ENCODE results near the gene MSI2. TPM values are rescaled to one million over a fixed set of nuclear protein-coding genes. Genes with fewer than 3 reads are reported as not detected.

The MSI2 gene
- polyA plus RNA-seq, 1 of the 3 experiments (the other 2 are of a cell fraction) = 24.1 TPM

- CTCF ChIA-PET = interaction anchor here (1.4 to 1.5 kb wide), 3 partner anchors 20 to 133 kb away, joined by 3 to 5 read pairs (median 4); no protein-coding TSS in a partner anchor
These were observed 473.8 kb downstream of the MSI2 start for GRCh38 chr17:57730026-57730701.

GRCh38 chr17:57732062-57732461 lies 475.7 kb downstream of the MSI2 start:
- H3K9me2 ChIP-seq = no peaks in the 10 kb centered on the region
- no peak overlapping the region for H3K9ac ChIP-seq
- ChIA-PET POLR2A (no interaction called here), CTCF (interaction anchor here (1.1 to 1.5 kb wide), 4 partner anchors 16 to 61 kb away, joined by 3 to 5 read pairs (median 4); no protein-coding TSS in a partner anchor)
- H4K20me1 ChIP-seq (ENCODE audit: insufficient read depth) = no peaks in the 10 kb centered on the region
- H3K4me1 ChIP-seq (ENCODE audit: control insufficient read depth in 1 of 2, insufficient read depth in 2 of 2, low read depth in 1 of 2, low read length in 1 of 2) = peaks cover 0 to 12% of the 10 kb centered on the region in 2 experiments; a peak in 1 of 4 replicates
- H3F3A ChIP-seq (replicated peaks; ENCODE audit: insufficient read depth) = no peaks in the 10 kb centered on the region
- H2AFZ ChIP-seq (ENCODE audit: low read depth) = no peak overlapping the region
- no peak for DNase-seq
- H3K4me2 ChIP-seq = no peak overlapping the region
- no peaks in the 10 kb centered on the region for H3K79me2 ChIP-seq (ENCODE audit: insufficient read depth)
- H3K27me3 ChIP-seq (ENCODE audit: insufficient read depth) = peaks cover 24% of the 10 kb centered on the region; the same call in 1 of the 2 replicates
- no peak overlapping the region for H3K4me3 ChIP-seq (ENCODE audit: low read depth in 2 of 2, low read length in 1 of 2)
- TF ChIP-seq RAD21 (IDR thresholded peaks at IDR 0.05; ENCODE audit: low read length) (no peak), CHD2 (IDR thresholded peaks at IDR 0.05; ENCODE audit: low read length, partially characterized antibody) (no peak), MAX (IDR thresholded peaks at IDR 0.05; ENCODE audit: low read depth) (no peak)
- H3K27ac ChIP-seq (ENCODE audit: low read depth in 2 of 2, low read length in 1 of 2) = no peak overlapping the region
- no peaks in the 10 kb centered on the region for H3K36me3 ChIP-seq (replicated peaks in 1 of 2; ENCODE audit: control insufficient read depth in 1 of 2, insufficient read depth in 2 of 2, low read length in 1 of 2)
- no peaks in the 10 kb centered on the region for H3K9me3 ChIP-seq
- WGBS (ENCODE audit: low lambda C conversion rate) = 65% methylated on average over 3 of the region's 3 CpGs

More at GRCh38 chr17:57730026-57730701, 473.8 kb downstream of the MSI2 start:
- no peaks in the 10 kb centered on the region for H3K9me3 ChIP-seq
- H3K9me2 ChIP-seq = no peaks in the 10 kb centered on the region
- POLR2A ChIA-PET = no interaction called here
- H3K79me2 ChIP-seq (ENCODE audit: insufficient read depth) = no peaks in the 10 kb centered on the region
- H3K4me1 ChIP-seq (ENCODE audit: control insufficient read depth in 1 of 2, insufficient read depth in 2 of 2, low read depth in 1 of 2, low read length in 1 of 2) = peaks cover 0 to 17% of the 10 kb centered on the region in 2 experiments; a peak in 1 of 4 replicates
- H4K20me1 ChIP-seq (ENCODE audit: insufficient read depth) = no peaks in the 10 kb centered on the region
- H3K27me3 ChIP-seq (ENCODE audit: insufficient read depth) = peaks cover 28% of the 10 kb centered on the region
- H3K4me3 ChIP-seq (ENCODE audit: low read depth in 2 of 2, low read length in 1 of 2) = no peak overlapping the region
- no peak for DNase-seq
- H3K27ac ChIP-seq (ENCODE audit: low read depth in 2 of 2, low read length in 1 of 2) = no peak overlapping the region
- H2AFZ ChIP-seq (ENCODE audit: low read depth) = no peak overlapping the region
- no peaks in the 10 kb centered on the region for H3K36me3 ChIP-seq (replicated peaks in 1 of 2; ENCODE audit: control insufficient read depth in 1 of 2, insufficient read depth in 2 of 2, low read length in 1 of 2)
- TF ChIP-seq ELF1 (IDR thresholded peaks at IDR 0.05) (no peak), IRF3 (IDR thresholded peaks at IDR 0.05; ENCODE audit: low read depth, low read length) (no peak), MEF2A (IDR thresholded peaks at IDR 0.05; ENCODE audit: borderline replicate concordance, low read depth) (no peak), TEAD4 (IDR thresholded peaks at IDR 0.05; ENCODE audit: borderline replicate concordance, insufficient read depth) (no peak), RXRA (IDR thresholded peaks at IDR 0.05; ENCODE audit: borderline replicate concordance, low read depth) (no peak), ZBTB33 (IDR thresholded peaks at IDR 0.05; ENCODE audit: borderline replicate concordance, low read depth) (no peak), GABPA (IDR thresholded peaks at IDR 0.05; ENCODE audit: low read depth) (no peak), RCOR1 (IDR thresholded peaks at IDR 0.05; ENCODE audit: low read length) (no peak)
- 18% methylated on average over 3 of the region's 3 CpGs for WGBS (ENCODE audit: low lambda C conversion rate)
- H3K9ac ChIP-seq = no peak overlapping the region
- no peaks in the 10 kb centered on the region for H3F3A ChIP-seq (replicated peaks; ENCODE audit: insufficient read depth)
- H3K4me2 ChIP-seq = no peak overlapping the region
